ENCODE data around the gene RAPGEF2.
"Not testable (repeated sequence)": the region's sequence is repeated elsewhere in the genome, so short reads cannot be mapped to it uniquely, and the experiment has no call there.

The RAPGEF2 gene

GRCh38 chr4:159284113-159284512 lies 181.2 kb downstream of the RAPGEF2 start:
- no peak for DNase-seq

GRCh38 chr4:159284733-159285132 lies 181.9 kb downstream of the RAPGEF2 start:
- no peak for DNase-seq

GRCh38 chr4:159287767-159288166 lies 184.9 kb downstream of the RAPGEF2 start:
- no peak for DNase-seq

DNA sequence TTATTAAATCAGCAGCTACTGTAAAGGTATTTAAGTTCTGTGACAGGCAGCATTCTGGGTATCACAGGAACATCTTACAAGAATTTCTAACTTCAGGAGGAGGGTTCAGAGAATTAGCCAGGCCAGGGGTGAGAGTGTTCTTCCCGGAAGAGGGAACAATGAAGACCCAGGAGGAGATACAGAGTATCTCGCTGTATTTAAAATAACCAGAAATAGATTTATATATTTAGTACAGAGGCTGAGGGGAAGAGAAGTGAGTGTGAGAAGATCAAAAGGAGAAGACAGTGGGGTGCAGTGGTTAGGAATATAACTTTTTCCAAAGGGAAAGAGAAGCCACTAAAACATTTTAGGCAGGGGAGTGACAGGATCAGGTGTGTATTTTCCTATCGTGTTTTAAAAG lies 186.8 kb downstream of the RAPGEF2 start:
- DNase-seq, result no peak

GRCh38 chr4:159290321-159291030 lies 187.6 kb downstream of the RAPGEF2 start:
- DNase-seq, result no peak

- DNase-seq, result no peak
Measured at GRCh38 chr4:159291176-159291575, 188.3 kb downstream of the RAPGEF2 start.

- DNase-seq, result no peak
Measured at GRCh38 chr4:159292137-159292896, 189.4 kb downstream of the RAPGEF2 start.

GRCh38 chr4:159293811-159294515 lies 191.1 kb downstream of the RAPGEF2 start:
- DNase-seq, result no peak

- DNase-seq, result no peak
Measured at GRCh38 chr4:159296061-159296460, 193.2 kb downstream of the RAPGEF2 start.

DNA sequence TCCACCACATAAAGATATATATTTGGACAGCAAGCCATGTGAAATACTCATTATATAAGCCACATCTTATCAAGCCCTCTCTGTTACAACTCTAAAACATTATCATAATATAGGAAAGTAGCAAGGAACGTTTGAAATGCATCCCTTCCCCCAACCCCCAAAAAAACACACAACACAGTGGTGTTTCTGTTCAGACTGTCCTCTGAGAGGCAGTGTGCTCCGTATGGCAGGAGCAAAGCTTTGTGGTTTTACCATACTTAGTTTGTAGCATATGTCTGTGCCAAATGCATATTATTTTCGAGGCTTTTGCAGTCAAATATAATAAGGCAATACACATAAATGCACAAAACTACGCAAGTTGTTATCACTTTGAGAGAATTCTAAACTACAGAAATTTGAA lies 194.2 kb downstream of the RAPGEF2 start:
- no peak for DNase-seq

- DNase-seq, result no peak
Measured at GRCh38 chr4:159298502-159298901, 195.6 kb downstream of the RAPGEF2 start.

- no peak for DNase-seq
Measured at GRCh38 chr4:159303435-159303834, 200.6 kb downstream of the RAPGEF2 start.

- DNase-seq, result no peak
Measured at GRCh38 chr4:159305129-159305528, 202.2 kb downstream of the RAPGEF2 start.

GRCh38 chr4:159307929-159308328 lies 205.1 kb downstream of the RAPGEF2 start:
- DNase-seq, result no peak

DNA sequence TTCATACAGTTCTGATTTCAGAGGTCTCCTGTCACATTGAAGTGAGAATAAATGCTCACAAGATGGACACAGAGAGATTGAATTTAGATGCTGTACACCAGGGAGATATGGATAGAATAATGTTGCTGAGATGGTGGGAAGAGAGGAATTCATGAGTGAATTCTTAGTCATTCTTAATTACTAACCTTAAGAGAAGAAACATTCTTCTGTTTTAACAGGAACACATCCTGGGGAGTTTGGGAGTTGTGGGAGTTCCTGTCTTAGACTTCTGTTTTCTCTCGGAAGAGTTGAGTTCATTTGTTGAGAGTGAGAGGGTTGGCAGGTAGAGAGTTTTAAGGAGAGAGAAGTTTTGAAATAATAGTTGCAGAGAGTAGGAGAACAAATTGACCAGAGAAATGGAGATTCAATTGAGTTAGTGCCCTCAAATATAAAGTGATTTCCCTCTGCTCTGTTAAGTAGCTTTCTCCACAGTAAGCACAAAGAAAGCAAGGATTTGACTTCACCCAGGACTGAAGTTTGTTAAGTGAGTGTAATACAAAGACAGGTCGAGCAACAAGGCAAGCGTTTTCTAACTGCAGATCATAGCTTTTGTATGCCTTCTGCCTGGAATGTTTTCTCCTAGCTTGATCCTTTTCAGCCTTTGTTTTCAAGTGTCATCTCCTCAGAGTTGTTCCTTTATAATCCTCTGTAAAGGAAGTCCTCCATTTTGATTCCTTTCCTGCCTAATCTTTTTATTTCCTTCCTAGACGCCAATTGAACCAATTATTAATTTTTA lies 205.9 kb downstream of the RAPGEF2 start:
- no peak for DNase-seq

DNA sequence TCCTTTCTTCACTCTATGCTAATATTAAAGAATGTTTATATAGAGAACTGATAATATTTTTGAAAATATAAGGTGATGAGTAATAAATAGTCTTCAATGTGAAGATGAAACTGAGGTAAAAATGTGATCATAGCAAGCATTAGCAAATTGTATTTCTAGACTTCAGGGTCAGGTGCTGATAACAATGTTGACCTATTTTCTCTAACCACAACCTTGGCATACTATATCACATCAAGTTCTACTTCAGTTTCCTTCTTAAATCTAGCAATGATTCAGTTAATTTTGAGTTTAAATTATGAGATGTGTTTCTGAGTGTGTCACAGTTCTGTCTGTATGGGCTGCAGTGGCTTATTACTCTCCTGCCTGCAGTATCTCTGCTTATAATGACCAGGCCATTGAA lies 209.4 kb downstream of the RAPGEF2 start:
- no peak for DNase-seq

GRCh38 chr4:159315879-159316278 lies 213.0 kb downstream of the RAPGEF2 start:
- DNase-seq, result not testable (repeated sequence)

GRCh38 chr4:159317203-159317602 lies 214.3 kb downstream of the RAPGEF2 start:
- DNase-seq, result no peak

- no peak for DNase-seq
Measured at GRCh38 chr4:159319027-159319426, 216.1 kb downstream of the RAPGEF2 start.

- DNase-seq, result no peak
Measured at GRCh38 chr4:159326480-159326879, 223.6 kb downstream of the RAPGEF2 start.

GRCh38 chr4:159328766-159329165 lies 225.9 kb downstream of the RAPGEF2 start:
- DNase-seq, result no peak

- DNase-seq, result no peak
Measured at GRCh38 chr4:159334461-159334860, 231.6 kb downstream of the RAPGEF2 start.

- no peak for DNase-seq
Measured at GRCh38 chr4:159337041-159337440, 234.2 kb downstream of the RAPGEF2 start.
